ENCODE results near the gene PCNX2. TPM values are rescaled to one million over a fixed set of nuclear protein-coding genes. Genes with fewer than 3 reads are reported as not detected.

The PCNX2 gene
- total and polyA plus RNA-seq, 2 of the 13 experiments (the other 11 are each of a cell fraction or from before 2014, with no cell fraction given), result 0.11 to 0.42 TPM

- H4K20me1 ChIP-seq (ENCODE audit: insufficient read depth, low read length), result no peaks in the 10 kb centered on the region
- H3K27ac ChIP-seq (ENCODE audit: extremely low read length, insufficient read depth, low read length), result no peak overlapping the region
- H3K4me2 ChIP-seq (ENCODE audit: low read depth, low read length), result no peak overlapping the region
- DNase-seq (ENCODE audit: low spot score) (no peak), FAIRE-seq (no peak), ATAC-seq (no peak)
- no TSS peak for BruUV-seq (replicated peaks)
- no peak overlapping the region for H3K4me3 ChIP-seq (replicated peaks in 1 of 3; ENCODE audit: insufficient read depth in 1 of 3, low read depth in 2 of 3, low read length in 3 of 3)
- no peaks in the 10 kb centered on the region for H3K9me3 ChIP-seq (ENCODE audit: low read length)
- 33% methylated on average over 3 of the region's 3 CpGs for WGBS (ENCODE audit: low lambda C conversion rate)
- intact Hi-C loops (cut with micrococcal nuclease; ENCODE audit: unreplicated experiment) (no loop called here), in situ Hi-C loops (cut with HindIII; ENCODE audit: extremely low pct_ligation_motif_present, low pct_unique_long_range_greater_than_20kb) (loop anchor here (25.0 kb wide), 2 partner anchors 1367 to 1467 kb away; no protein-coding TSS in a partner anchor)
- no peak overlapping the region for H3K9ac ChIP-seq (ENCODE audit: insufficient read depth, low read depth, low read length)
- no peak overlapping the region for H2AFZ ChIP-seq (ENCODE audit: low read length)
- H3K36me3 ChIP-seq (replicated peaks in 1 of 2; ENCODE audit: control insufficient read depth in 1 of 2, insufficient read depth in 2 of 2, low read length in 2 of 2), result no peaks in the 10 kb centered on the region
- ChIA-PET POLR2A (no interaction called here), CTCF (ENCODE audit: low intra/inter-chr PET ratio, low total read pairs) (no interaction called here)
- H3K27me3 ChIP-seq (ENCODE audit: control insufficient read depth in 1 of 2, insufficient read depth in 2 of 2, low read length in 2 of 2), result no peaks in the 10 kb centered on the region
- H3K4me1 ChIP-seq (ENCODE audit: insufficient read depth, low read length), result no peaks in the 10 kb centered on the region
- no peaks in the 10 kb centered on the region for H3K79me2 ChIP-seq (ENCODE audit: insufficient read depth, low read length)
- TF ChIP-seq MXI1 (IDR thresholded peaks at IDR 0.05; ENCODE audit: borderline replicate concordance, low read depth, low read length) (no peak), RFXANK (CRISPR knock-in tag; IDR thresholded peaks at IDR 0.05) (no peak), EP300 (IDR thresholded peaks at IDR 0.05; ENCODE audit: low read depth in 2 of 2, low read length in 2 of 2) (no peak), EP300 (CRISPR knock-in tag; IDR thresholded peaks at IDR 0.05; ENCODE audit: borderline replicate concordance) (no peak), NR2F2 (IDR thresholded peaks at IDR 0.05; ENCODE audit: borderline replicate concordance, low read depth) (no peak), GLMP (CRISPR knock-in tag; IDR thresholded peaks at IDR 0.05; ENCODE audit: borderline replicate concordance) (no peak), ATF5 (CRISPR knock-in tag; IDR thresholded peaks at IDR 0.05; ENCODE audit: low read depth) (no peak), ZNF205 (CRISPR knock-in tag; IDR thresholded peaks at IDR 0.05) (no peak), NFRKB (IDR thresholded peaks at IDR 0.05) (no peak), KLF13 (CRISPR knock-in tag; IDR thresholded peaks at IDR 0.05) (no peak), KDM1A (CRISPR knock-in tag; IDR thresholded peaks at IDR 0.05) (no peak), SMARCE1 (IDR thresholded peaks at IDR 0.05; ENCODE audit: borderline replicate concordance) (no peak), FOXO1 (CRISPR knock-in tag; IDR thresholded peaks at IDR 0.05) (no peak), ZNF614 (CRISPR knock-in tag; IDR thresholded peaks at IDR 0.05; ENCODE audit: borderline replicate concordance) (no peak), MZF1 (CRISPR knock-in tag; IDR thresholded peaks at IDR 0.05; ENCODE audit: borderline replicate concordance) (no peak), ZBTB49 (CRISPR knock-in tag; IDR thresholded peaks at IDR 0.05; ENCODE audit: borderline replicate concordance) (no peak)
Measured at GRCh38 chr1:233229288-233229687, 66.2 kb downstream of the PCNX2 start.
